ENCODE results near the gene TLL1.

Gene TLL1

GRCh38 chr4:165905405-165906027 lies 32.5 kb downstream of the TLL1 start:
- no peak for DNase-seq

- no peak for DNase-seq
Observed at GRCh38 chr4:165906272-165906671, 33.2 kb downstream of the TLL1 start.

DNA sequence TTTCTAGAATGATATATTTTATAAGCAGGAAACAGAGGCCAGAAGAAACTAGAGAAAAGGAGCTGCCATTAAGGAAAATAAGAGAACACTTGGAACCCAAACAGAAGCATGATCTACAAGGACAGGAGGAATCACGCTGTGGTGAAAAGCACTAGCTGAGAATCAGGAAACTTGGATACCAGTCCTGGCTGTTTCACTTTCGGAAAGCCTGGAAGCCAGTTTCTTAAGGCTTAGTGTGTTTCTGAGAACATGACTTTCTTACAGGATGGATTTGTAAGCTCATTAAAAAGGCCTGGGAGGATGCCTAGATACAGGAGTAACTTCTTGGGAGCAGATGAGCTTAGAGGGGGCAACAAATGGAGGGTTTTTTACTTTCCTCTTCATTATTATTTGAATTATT lies 36.9 kb downstream of the TLL1 start:
- DNase-seq = no peak

DNA sequence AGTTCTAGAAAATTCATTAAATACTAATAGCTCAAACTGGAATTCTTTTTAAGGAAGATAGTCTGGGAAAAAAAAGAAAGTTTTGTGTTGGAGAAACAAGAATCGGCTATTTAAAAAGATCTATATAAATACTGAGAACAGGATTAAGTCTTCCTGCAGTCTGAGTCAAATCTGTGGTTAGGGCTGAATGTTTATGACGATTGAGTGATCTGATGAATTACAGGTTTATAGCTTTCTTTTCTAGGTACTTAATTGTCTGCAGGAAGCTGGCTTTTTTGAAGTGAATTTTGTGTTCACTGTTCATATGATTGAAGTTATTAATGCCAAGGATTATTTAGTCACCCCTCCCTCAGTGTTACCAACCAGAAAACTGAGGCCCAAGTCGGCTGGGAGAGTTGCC lies 42.2 kb downstream of the TLL1 start:
- no peak for DNase-seq

- no peak for DNase-seq
Observed at GRCh38 chr4:165921546-165921945, 48.5 kb downstream of the TLL1 start.

GRCh38 chr4:165922747-165923146 lies 49.7 kb downstream of the TLL1 start:
- DNase-seq = no peak

GRCh38 chr4:165926307-165926706 lies 53.3 kb downstream of the TLL1 start:
- no peak for DNase-seq

DNA sequence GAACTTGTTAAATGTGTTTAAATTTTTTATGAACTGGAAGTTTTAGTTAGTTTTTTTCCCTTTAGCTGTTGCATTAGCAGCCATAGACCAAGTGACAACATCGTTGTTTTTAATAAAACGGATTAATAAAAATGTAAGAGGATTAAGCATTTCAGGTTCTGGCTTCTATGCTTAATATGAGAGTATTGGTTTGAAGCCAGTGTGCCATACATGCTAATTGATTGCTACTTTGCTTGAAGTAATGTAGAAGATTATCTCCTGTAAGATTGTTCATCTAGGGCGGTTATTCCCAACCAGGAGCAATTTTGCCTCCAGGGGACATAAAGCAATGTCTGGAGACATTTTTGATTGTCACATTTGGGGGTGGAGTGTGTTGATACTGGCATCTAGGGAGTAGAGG lies 54.3 kb downstream of the TLL1 start:
- DNase-seq = no peak

DNA sequence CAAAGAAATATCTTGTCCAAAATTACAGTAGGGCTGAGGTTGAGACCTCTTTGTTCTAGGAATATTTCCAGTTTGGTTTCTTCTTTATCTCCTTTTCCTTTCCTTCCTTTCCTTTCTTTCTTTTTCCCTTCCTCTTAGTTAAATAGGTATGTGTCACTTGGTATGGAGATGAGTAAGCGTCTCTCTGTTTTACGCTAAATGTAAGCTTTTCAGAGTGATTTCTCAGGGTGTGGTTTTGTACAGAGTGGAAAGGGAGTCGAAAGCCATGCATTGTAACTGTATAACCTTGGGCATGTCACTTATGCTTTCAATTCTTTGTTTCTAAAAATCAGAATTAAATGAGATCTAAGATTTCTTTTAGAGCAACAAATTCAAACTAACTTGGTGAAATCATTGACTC lies 54.8 kb downstream of the TLL1 start:
- DNase-seq = no peak

GRCh38 chr4:165928601-165929000 lies 55.6 kb downstream of the TLL1 start:
- DNase-seq = no peak

GRCh38 chr4:165929662-165930061 lies 56.6 kb downstream of the TLL1 start:
- no peak for DNase-seq

GRCh38 chr4:165931741-165932140 lies 58.7 kb downstream of the TLL1 start:
- DNase-seq = no peak

- DNase-seq = no peak
Observed at GRCh38 chr4:165944900-165945299, 71.9 kb downstream of the TLL1 start.

DNA sequence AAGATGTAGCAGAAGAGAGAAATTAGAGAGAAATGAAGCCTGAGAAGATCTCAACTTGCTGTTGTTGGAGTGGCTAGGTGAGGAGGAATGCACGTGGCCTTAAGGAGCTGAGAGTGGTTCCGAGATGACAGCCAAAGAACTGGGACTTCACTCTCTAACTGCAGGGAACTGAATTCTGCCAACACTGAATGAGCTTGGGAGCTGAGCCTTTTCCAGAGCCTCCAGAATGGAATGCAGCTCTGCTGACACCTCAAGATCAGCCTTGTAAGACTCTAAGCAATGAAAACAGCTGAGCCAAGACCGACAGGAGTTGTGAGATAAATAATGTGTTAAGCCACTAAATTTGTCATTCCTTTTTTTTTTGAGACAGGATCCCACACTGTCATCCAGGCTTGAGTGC lies 73.0 kb downstream of the TLL1 start:
- no peak for DNase-seq

DNA sequence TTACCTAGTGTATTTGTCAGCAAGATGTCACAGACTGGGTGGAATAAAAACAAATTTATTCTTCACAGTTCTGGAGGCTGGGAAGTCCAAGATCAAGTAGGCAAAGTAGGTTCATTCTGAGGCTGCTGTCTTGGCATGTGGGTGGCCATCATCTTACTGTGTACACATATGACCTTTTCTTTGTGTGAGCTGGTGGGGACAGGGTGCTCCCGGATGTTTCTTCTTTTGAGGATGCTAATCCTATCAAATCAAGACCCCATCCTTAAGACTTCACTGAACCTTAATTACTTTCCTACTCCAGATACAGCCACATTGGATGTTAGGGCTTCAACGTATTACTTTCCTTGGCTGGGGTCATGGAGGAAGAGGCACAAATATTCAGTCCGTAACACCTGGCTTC lies 74.0 kb downstream of the TLL1 start:
- no peak for DNase-seq

DNA sequence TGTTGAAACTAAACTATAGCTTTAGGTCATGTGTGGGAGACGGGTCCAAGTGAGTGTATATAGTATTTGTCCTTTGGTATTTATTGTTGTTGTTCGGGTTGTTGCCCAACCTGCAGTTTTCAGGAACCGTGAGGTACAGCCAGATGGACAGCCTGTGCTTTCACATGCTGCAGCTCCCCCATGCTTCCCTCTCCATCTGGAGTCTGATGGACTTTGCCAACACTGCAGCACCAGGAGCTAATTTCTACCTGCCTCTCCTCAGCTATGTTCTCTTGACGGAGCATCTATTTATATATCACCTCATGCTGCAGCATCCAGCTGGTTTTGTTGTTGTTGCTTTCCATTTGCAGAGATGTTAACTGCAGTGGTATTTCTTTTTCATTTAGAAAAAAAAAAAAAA lies 80.1 kb downstream of the TLL1 start:
- DNase-seq = no peak

DNA sequence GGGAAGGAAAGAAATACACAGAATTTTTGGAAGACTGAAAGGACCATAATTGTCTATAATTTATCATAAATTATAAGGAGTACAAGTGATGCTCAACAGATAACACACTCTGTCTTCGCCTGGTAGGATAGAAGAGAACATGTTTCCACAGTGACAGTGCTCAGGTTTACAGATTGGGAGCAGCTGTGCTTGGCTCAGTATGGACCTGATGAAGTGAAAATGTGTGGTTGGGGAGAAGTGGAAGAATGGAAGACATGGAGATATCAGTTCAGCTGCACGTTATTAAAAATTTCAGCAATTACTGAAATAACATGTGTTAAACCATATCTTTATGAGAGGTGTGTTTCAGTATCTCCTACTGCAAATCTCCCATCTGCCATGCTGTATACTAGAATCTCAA lies 90.6 kb downstream of the TLL1 start:
- no peak for DNase-seq

- DNase-seq = no peak
Observed at GRCh38 chr4:165964591-165964990, 91.6 kb downstream of the TLL1 start.

GRCh38 chr4:165965503-165965902 lies 92.5 kb downstream of the TLL1 start:
- DNase-seq = no peak

DNA sequence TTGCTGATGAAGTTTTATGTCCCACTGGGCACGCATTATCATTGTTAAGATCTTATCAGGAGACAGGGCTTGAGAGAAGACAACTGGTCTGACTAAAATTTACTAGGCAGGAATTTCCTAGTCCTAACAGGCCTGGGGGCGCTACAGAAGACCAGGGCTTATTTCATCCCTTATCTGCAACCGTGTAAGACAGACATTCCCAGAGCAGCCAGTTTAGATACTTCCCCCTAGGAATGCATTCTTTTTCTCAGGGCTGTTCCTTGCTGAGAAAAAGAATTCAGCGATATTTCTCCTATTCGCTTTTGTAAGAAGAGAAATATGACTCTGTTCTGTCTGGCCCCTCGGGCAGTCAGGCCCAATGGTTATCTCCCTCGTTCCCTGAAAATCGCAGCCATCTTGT lies 93.8 kb downstream of the TLL1 start:
- no peak for DNase-seq

DNA sequence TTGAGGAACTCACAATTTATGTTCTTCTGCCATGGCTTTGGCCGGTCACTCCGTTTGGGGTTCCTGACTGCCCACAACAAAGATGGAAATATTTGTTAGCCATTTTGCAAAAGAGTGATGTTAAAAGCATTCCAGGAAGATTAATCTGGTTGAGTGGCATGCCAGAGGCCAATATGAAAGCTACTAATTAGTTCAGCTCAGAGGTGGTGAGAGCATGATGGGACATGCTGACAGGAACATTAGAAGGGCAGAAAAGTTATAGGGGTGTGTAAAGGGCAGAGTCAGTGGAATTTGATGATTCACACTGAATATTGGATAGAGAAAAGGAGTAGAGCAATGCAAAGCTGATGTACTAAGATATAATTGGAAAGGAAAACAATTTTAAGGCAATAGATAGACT lies 94.4 kb downstream of the TLL1 start:
- no peak for DNase-seq

DNA sequence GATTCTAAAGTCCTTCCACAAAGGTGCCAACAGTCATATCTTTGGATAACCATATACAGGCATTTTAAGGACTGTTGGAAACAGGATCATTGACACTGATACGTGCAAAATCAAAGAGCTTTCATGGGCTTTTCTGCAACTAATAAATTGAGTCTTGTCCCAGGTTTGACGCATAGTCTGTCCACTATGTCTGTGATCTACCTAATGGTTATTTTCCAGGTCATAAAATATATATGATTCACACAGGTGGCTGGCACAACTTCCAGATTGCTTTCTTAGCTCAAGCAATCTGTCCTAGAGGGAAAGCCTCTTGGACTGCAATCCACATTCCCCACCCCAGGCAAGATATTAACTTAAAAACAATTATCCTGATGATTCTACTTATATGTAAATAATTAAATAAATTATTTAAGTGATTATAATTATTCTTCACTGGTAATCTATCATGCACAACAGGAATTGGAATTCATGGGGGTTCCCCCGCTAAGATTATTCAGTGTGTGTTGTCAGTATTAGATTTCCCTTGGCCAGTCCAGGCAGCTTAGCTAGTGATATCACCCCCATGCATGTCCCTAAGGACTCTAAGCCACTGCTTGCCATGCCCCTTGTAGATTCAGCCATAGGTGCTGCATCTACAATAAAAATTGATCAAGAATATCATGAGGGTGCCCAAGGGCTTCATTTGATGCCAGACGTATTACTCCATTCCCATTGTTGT lies 97.8 kb downstream of the TLL1 start:
- no peak for DNase-seq

GRCh38 chr4:165971446-165971845 lies 98.4 kb downstream of the TLL1 start:
- no peak for DNase-seq

- DNase-seq = no peak
Observed at GRCh38 chr4:165971933-165972332, 98.9 kb downstream of the TLL1 start.

GRCh38 chr4:165972747-165973146 lies 99.7 kb downstream of the TLL1 start:
- DNase-seq = no peak
